AG09309 (cell line): ENCODE measurements around the gene ASTN2.

Experiments
- DNase-seq: peaks from one replicate; pipeline ENCODE4 v3.0.0-alpha.2; 2010; ENCODE audit warnings: low read depth
- H3K4me3 ChIP-seq: 2 replicates; pipeline ENCODE4 v1.5.1; 2011; ENCODE audit warnings: mild to moderate bottlenecking, low read depth, low read length, moderate library complexity; ENCODE audit not compliant: control insufficient read depth
- TF ChIP-seq, protein P1 (sequence below): IDR thresholded peaks from 2 replicates; pipeline ENCODE4 v1.5.1; 2011; ENCODE audit warnings: mild to moderate bottlenecking, low read depth, low read length, inconsistent platforms; ENCODE audit not compliant: insufficient read depth, control insufficient read depth; ENCODE audit errors: missing control alignments

ASTN2 gene

DNA sequence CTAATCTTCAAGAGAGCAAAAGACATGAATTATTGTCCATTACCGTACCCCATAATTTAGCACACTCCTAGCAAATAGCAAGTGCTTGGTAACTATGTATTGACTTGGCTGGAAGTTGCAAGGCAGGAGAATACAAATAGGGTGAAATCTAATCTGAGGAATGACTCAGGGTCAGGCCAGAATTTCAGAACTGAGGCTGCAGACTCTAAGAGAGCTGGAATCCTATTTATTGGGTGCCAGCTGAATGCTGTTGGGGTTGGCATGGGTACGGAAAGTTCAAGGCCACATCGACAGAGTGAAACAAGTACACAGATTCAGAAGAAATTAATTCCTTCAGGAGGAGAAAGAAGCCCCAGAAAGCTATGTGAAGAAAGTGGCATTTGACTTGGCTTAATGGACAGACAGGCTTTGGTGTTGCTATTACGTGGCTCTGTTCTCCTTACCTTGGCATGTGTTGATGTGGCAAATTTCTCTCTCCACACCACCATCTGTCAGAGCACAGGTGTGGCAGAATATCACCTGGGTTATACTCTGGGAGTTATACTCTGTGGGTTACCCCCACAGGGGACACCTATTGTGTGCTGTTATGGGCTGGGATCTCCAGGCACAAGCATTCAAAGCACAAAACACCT lies 20.9 kb upstream of the ASTN2 start:
- H3K4me3 ChIP-seq, result no peak overlapping the region
- TF ChIP-seq, protein P1, sequence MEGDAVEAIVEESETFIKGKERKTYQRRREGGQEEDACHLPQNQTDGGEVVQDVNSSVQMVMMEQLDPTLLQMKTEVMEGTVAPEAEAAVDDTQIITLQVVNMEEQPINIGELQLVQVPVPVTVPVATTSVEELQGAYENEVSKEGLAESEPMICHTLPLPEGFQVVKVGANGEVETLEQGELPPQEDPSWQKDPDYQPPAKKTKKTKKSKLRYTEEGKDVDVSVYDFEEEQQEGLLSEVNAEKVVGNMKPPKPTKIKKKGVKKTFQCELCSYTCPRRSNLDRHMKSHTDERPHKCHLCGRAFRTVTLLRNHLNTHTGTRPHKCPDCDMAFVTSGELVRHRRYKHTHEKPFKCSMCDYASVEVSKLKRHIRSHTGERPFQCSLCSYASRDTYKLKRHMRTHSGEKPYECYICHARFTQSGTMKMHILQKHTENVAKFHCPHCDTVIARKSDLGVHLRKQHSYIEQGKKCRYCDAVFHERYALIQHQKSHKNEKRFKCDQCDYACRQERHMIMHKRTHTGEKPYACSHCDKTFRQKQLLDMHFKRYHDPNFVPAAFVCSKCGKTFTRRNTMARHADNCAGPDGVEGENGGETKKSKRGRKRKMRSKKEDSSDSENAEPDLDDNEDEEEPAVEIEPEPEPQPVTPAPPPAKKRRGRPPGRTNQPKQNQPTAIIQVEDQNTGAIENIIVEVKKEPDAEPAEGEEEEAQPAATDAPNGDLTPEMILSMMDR, result no peak
- DNase-seq, result no peak

DNA sequence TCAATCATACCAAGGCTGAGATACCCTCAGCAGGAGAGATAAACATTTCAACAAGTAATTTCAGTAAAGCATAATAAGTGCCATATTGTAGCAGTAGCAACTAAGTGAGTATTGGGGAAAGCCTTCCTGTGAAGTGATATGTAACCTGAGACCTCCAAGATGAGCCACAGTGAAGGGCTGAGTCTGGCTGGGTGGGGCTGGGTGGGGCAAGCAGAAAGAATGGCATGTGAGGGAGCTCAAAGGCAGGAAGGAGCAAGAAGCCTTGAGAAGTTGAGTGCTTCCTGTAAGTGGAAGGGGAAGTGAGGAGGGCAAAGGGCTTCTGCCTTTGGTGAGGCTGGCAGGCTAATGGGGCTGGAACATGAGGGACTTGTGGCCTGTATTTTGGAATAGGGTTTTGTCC lies 19.7 kb upstream of the ASTN2 start:
- no peak for DNase-seq
- no peak overlapping the region for H3K4me3 ChIP-seq
- TF ChIP-seq, protein P1, result no peak

GRCh38 chr9:117430813-117431212 lies 16.0 kb upstream of the ASTN2 start:
- TF ChIP-seq, protein P1, result no peak
- H3K4me3 ChIP-seq, result no peak overlapping the region
- DNase-seq, result no peak

GRCh38 chr9:117427357-117427913 lies 12.6 kb upstream of the ASTN2 start:
- no peak for DNase-seq
- TF ChIP-seq, protein P1, result no peak
- no peak overlapping the region for H3K4me3 ChIP-seq

- no peak overlapping the region for H3K4me3 ChIP-seq
- no peak for DNase-seq
- TF ChIP-seq, protein P1, result no peak
These were observed 10.7 kb upstream of the ASTN2 start for GRCh38 chr9:117425566-117425965.

- TF ChIP-seq, protein P1, result no peak
- no peak overlapping the region for H3K4me3 ChIP-seq
- no peak for DNase-seq
These were observed 9.4 kb upstream of the ASTN2 start for GRCh38 chr9:117424291-117424690.
